ENCODE measurements around the gene YES1.

DNA sequence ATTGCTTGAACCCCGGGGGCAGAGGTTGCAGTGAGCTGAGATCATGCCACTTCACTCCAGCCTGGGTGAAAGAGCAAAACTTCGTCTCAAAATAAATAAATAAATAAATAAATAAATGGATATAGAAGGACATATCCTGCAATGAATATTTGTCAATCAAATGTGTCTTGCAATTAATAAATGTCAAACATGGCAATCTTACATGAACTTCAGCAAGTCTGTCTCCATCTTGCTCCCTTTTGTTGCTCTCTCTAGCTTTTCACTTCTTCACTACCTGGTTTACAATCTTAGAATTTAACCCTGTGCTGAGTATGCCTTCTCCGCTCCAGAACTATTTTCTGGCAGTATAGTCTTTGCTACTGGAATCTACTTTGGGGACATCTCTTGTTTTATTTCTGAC lies 3.3 kb upstream of the YES1 start:
- TF ChIP-seq, protein P1, sequence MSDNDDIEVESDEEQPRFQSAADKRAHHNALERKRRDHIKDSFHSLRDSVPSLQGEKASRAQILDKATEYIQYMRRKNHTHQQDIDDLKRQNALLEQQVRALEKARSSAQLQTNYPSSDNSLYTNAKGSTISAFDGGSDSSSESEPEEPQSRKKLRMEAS (IDR thresholded peaks at IDR 0.05) = no peak
- TF ChIP-seq SP1 (IDR thresholded peaks at IDR 0.05; ENCODE audit: low read depth) (no peak), EZH2 (IDR thresholded peaks at IDR 0.05) (no peak), YY1 (IDR thresholded peaks at IDR 0.05; ENCODE audit: extremely low read depth, insufficient replicate concordance, low read depth, low read length) (no peak), RAD21 (IDR thresholded peaks at IDR 0.05; ENCODE audit: low read depth) (no peak), CEBPB (IDR thresholded peaks at IDR 0.05; ENCODE audit: low read depth) (no peak), JUND (IDR thresholded peaks at IDR 0.05) (no peak), TCF7L2 (IDR thresholded peaks at IDR 0.05; ENCODE audit: borderline replicate concordance, extremely low read depth, insufficient read depth, insufficient read length) (no peak), POLR2A (IDR thresholded peaks at IDR 0.05; ENCODE audit: borderline replicate concordance, extremely low read depth, insufficient read depth, insufficient read length) (no peak)
